Body of pancreas (tissue), 4 donors: ENCODE measurements around the gene LDLRAD3.

ENCODE experiments used
- CTCF ChIP-seq, 7 experiments: fragments of 450-650 bp in 4 of 7; fragments of 200-600 bp in 3 of 7; sonication (generic) in 3 of 7; IDR thresholded peaks; one replicate each; pipeline ENCODE4 v1.5.1; 2016 to 2019; ENCODE audit warnings: antibody characterized with exemption in 7 of 7
- POLR2A ChIP-seq, 3 donors: fragments of 450-650 bp; IDR thresholded peaks; one replicate each; pipeline ENCODE4 v1.6.1; 2016; ENCODE audit warnings: antibody characterized with exemption in 3 of 3, mild to moderate bottlenecking in 2 of 3

GRCh38 chr11:35911616-35912165 is 32.2 kb upstream of the LDLRAD3 start:
- TF ChIP-seq CTCF (IDR thresholded peaks at IDR 0.05) (no peak), POLR2A (IDR thresholded peaks at IDR 0.05) (no peak)
